Activated naive CD4-positive, alpha-beta T cell treated with anti-CD3 and anti-CD28 coated beads, Interleukin-2, amount 10 ng/mL, durations not matched to agents 7 days and 5 days (primary cell): Measurements from ENCODE around the gene BLNK.
"Not testable (repeated sequence)": the region's sequence is repeated elsewhere in the genome, so short reads cannot be mapped to it uniquely, and the experiment has no call there.

Experiments
- CTCF ChIA-PET: fragments of 350-600 bp; sonication (Branson Sonifier 250); formaldehyde crosslinking; loops from one replicate; lab custom pipeline; 2021; ENCODE audit warnings: antibody characterized with exemption; lab: Charles Lee
- DNase-seq: peaks from one replicate; pipeline ENCODE4 v3.0.0-alpha.2; 2020
- H3K27ac Mint-ChIP-seq: one replicate; pipeline ENCODE4 v1.8.0; 2021; ENCODE audit warnings: mild to moderate bottlenecking, moderate library complexity, mixed read lengths
- H3K27me3 Mint-ChIP-seq: one replicate; pipeline ENCODE4 v1.8.0; 2021; ENCODE audit warnings: mild to moderate bottlenecking, mixed read lengths
- H3K36me3 Mint-ChIP-seq: one replicate; pipeline ENCODE4 v1.8.0; 2021; ENCODE audit warnings: mixed read lengths
- H3K4me1 Mint-ChIP-seq: one replicate; pipeline ENCODE4 v1.8.0; 2021; ENCODE audit warnings: mixed read lengths
- H3K4me3 Mint-ChIP-seq: one replicate; pipeline ENCODE4 v1.8.0; 2021; ENCODE audit warnings: mild to moderate bottlenecking, moderate library complexity, mixed read lengths
- H3K9me3 Mint-ChIP-seq: one replicate; pipeline ENCODE4 v1.8.0; 2021; ENCODE audit warnings: mixed read lengths

The BLNK gene

DNA sequence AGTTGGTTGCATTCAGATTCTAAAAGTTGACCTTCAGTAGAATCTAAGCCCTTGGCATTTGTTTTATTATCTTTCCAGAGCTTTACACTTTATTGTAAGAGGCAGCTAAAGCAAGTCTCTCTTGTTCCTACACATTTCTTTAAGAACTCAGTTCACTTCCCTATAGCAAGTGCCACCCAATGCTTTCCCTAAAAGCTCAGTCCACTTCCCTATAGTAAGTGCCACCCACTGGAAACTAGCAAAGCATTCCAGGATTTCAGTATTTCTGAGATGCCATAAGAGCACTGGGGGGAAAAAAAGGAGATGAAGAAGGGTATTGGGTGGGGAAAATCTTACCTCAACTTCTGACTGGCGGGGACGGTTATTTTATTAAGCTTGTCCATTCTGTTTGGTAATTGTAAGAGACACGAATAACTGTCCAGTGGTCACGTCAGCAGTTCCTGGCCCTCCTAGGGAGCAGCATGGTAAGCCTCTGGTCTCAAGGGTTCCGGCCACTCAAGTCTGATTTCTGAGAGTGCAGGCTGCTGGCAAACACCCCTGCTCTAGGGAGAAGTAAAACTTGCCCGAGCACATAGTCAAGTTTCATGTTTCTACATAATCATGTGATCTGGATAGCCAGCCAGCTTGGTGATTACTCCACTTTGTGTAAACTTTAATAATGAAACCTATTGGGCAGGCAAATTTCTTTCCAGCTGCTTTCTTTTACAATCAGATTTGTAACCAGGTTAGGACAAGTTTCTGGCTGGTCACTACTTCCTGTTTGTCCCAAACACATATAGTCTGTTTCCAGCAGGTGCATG, at the start of gene BLNK:
Gene BLNK (minus strand): TSS at position 554 of the 800 bp plus-strand sequence. CDS start 171 bp downstream, at position 383.
- CTCF ChIA-PET: interaction anchor here (1.0 to 2.1 kb wide), 3 partner anchors 9 to 254 kb away, joined by 3 to 7 read pairs (median 3); no protein-coding TSS in a partner anchor
- Mint-ChIP-seq H3K27me3 (peaks cover 10% of the 10 kb centered on the region), H3K9me3 (no peaks in the 10 kb centered on the region), H3K4me3 (no peak within 1 kb of the TSS), H3K4me1 (no peaks in the 10 kb centered on the region), H3K36me3 (no peaks in the 10 kb centered on the region), H3K27ac (no peak within 1 kb of the TSS)
- DNase-seq: no peak

DNA sequence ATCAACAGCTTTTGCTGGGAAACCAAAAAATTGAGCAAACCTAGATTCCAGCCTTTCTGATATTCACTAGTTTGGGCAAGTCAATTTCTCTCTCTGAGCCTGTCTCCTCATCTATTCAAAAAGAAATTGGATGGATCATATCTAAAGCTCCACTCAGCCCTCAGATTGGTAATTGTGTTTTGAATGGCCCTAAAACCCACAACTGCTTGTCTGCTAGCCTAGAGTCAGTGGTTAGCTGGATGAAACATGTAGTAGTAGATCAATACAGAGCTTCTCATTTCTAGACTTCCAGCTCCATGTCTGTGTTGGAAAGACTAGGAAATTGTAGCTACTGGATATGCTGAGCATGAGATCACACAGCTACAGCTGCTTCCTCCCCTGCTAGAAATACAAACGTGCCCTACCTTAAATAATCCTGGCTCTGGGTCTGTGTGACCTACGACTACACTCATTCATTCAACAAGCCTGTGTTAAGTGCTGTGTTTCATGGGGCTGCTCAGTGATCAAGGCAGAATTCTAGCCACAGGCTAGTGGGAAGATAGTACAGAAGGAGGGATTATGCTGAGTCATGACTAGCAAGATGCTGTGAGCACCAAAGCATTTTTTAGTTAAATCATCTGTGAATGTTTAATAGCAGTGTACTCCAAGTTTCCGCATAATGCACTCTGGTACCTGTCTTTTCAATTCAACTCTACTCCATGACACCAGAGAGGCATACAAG, 48.5 kb upstream of the BLNK start:
- no peaks in the 10 kb centered on the region for H3K4me1 Mint-ChIP-seq
- H3K4me3 Mint-ChIP-seq: no peak overlapping the region

DNA sequence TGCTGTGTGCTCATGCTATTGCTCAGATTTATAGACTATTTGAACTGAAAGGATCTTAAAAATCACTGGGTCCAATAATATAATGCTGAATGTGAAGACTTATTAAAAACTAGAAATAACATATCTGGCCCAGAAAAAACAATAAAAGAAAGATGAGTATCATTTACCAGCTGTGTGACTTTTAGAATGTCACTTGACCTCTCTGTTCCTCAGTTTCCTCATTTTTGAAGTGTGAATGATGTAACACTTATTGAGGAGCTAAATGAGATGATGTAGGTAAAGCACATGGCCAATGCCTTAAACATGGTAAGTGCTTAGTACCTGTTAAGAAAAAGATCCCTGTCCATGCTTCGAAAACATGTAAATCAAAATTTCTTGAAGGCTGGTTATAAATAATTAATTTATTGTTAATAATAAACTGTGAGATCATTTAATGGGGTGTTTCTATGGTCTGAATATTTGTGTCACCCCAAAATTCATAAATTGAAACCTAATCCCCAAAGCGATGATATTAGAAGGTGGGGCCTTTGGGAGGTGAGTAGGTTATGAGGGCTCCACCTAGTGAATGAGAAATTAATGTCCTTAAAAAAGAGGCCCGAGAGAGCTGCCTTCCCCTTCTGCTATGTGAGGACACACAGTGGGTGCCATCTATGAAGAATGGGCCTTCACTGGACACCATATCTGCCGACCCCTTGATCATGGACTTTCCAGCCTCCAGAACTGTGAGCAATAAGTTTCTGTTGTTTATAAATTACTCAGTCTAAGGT, 45.9 kb upstream of the BLNK start:
- CTCF ChIA-PET: interaction anchor here (0.9 kb wide), 1 partner anchor 12 kb away, joined by 3 read pairs; no protein-coding TSS in a partner anchor
- Mint-ChIP-seq H3K27me3 (peaks cover 7% of the 10 kb centered on the region), H3K9me3 (no peaks in the 10 kb centered on the region), H3K36me3 (no peaks in the 10 kb centered on the region), H3K27ac (no peak overlapping the region), H3K4me3 (no peak overlapping the region), H3K4me1 (no peaks in the 10 kb centered on the region)
- no peak for DNase-seq

More for the DNA sequence above, 48.5 kb upstream of the BLNK start:
- H3K36me3 Mint-ChIP-seq: no peaks in the 10 kb centered on the region
- no peak for DNase-seq
- no peak overlapping the region for H3K27ac Mint-ChIP-seq
- no peaks in the 10 kb centered on the region for H3K9me3 Mint-ChIP-seq
- peaks cover 11% of the 10 kb centered on the region for H3K27me3 Mint-ChIP-seq
- CTCF ChIA-PET: interaction anchor here (0.6 to 1.8 kb wide), 4 partner anchors 14 to 244 kb away, joined by 3 to 11 read pairs (median 3); no protein-coding TSS in a partner anchor

DNA sequence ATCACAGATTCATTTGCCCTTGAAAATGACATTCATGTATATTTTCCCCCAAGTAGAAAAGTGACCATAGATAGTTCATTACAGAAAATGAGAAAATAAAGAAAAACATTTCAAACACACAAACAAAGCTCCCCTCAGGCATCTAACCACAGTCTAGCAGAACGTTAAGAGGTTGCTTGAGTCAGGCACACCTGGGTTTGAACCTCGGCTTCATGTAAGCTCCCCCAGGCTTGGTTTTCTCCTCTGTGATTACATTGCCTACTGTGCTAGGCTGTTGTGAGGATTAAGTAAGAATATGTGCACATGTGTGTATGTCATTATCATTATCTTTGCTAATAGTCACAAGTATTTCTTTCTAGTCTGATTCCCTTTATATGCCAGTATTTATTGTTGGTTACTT, 42.0 kb upstream of the BLNK start:
- no peak overlapping the region for H3K27ac Mint-ChIP-seq
- no peaks in the 10 kb centered on the region for H3K36me3 Mint-ChIP-seq
- CTCF ChIA-PET: no interaction called here

DNA sequence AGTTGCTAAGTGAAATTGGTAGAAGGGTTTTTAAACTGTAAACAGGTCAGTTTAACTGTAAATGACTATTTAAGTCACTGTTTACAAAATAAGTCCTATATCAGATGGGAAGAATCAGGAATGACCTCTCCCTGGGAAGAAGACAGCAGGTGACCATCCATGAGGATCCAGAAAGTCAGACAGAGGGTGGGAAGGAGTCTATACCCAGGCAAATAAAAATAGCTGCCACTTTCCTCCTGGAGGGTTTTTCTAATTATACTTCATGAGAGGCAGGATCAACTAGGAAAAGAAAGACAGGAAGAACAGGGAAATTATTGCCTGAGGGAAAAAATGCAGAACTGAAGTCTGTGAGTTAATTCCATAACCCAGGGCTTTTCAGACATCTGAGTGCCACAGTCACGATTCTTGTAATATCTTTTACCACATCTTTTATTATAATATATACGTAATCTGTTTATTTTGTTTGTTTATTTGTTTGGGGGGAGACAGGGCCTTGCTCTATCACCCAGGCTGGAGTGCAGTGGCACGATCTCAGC, 39.9 kb upstream of the BLNK start:
- no peak for DNase-seq
- no peaks in the 10 kb centered on the region for H3K9me3 Mint-ChIP-seq
- no peak overlapping the region for H3K4me3 Mint-ChIP-seq
- no peaks in the 10 kb centered on the region for H3K4me1 Mint-ChIP-seq
- CTCF ChIA-PET: interaction anchor here (1.0 to 1.4 kb wide), 2 partner anchors 24 to 82 kb away, joined by 3 to 5 read pairs; no protein-coding TSS in a partner anchor
- no peaks in the 10 kb centered on the region for H3K36me3 Mint-ChIP-seq
- no peak overlapping the region for H3K27ac Mint-ChIP-seq
- peaks cover 12% of the 10 kb centered on the region for H3K27me3 Mint-ChIP-seq

More for the DNA sequence above, 42.0 kb upstream of the BLNK start:
- no peaks in the 10 kb centered on the region for H3K9me3 Mint-ChIP-seq
- H3K27me3 Mint-ChIP-seq: peaks cover 10% of the 10 kb centered on the region
- DNase-seq: no peak
- H3K4me3 Mint-ChIP-seq: no peak overlapping the region
- no peaks in the 10 kb centered on the region for H3K4me1 Mint-ChIP-seq

DNA sequence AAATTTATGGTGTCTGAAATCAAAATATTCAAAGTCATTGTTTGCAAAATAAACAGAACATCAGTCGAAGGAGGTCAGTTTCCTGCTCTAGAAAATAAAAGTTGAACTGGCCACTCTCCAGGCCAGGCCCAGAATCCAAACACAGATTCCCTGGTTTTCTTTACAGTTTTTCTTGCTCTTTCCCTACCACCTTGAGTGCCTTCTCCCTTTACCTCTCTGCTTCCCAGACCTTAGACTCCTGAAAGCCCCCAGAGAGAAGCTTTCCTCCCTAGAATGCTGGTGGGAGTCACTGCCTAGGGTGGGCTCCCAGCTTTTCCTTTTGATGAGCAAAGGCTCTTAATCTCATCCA, 38.9 kb upstream of the BLNK start:
- no peaks in the 10 kb centered on the region for H3K9me3 Mint-ChIP-seq
- H3K4me3 Mint-ChIP-seq: no peak overlapping the region
- H3K27me3 Mint-ChIP-seq: peaks cover 12% of the 10 kb centered on the region
- DNase-seq: no peak
- H3K4me1 Mint-ChIP-seq: no peaks in the 10 kb centered on the region
- no peaks in the 10 kb centered on the region for H3K36me3 Mint-ChIP-seq
- CTCF ChIA-PET: no interaction called here
- H3K27ac Mint-ChIP-seq: no peak overlapping the region

DNA sequence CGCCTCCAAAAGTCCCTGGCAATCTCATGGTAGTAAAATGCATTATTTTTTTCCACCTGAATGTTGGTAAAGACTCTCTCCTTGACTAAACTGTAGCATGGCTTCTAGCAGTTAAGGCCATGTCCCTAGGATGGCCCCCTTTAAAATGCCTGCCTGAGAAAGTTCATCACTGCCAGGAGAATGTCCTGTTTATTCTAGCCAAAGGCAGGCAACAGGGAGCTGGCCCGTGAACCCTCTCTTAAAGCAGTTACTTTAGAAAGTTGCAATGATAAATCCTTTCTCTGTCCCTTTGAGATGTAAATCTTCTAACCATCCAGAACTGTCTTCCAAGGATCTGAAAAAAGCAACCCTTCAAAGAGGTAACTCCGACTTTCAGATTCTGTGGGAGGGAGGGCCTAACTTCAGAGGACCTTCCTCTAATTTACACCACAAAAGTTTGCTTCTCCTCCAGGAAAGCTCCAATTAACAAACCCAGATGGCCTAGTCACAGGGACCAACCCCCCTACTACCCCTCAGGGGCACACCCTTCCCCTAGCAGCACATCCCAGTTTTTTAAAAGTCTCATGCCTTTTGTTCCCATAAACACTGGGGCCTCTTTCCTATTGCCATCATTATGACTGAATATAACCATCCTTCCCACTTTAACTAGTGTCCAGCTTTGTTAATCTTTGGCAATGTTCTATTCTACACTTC, 38.4 kb upstream of the BLNK start:
- no peak overlapping the region for H3K4me3 Mint-ChIP-seq
- H3K36me3 Mint-ChIP-seq: no peaks in the 10 kb centered on the region
- CTCF ChIA-PET: interaction anchor here (0.9 kb wide), 1 partner anchor 24 kb away, joined by 3 read pairs; no protein-coding TSS in a partner anchor
- H3K27ac Mint-ChIP-seq: no peak overlapping the region
- no peak for DNase-seq
- no peaks in the 10 kb centered on the region for H3K4me1 Mint-ChIP-seq
- H3K9me3 Mint-ChIP-seq: no peaks in the 10 kb centered on the region
- peaks cover 16% of the 10 kb centered on the region for H3K27me3 Mint-ChIP-seq

DNA sequence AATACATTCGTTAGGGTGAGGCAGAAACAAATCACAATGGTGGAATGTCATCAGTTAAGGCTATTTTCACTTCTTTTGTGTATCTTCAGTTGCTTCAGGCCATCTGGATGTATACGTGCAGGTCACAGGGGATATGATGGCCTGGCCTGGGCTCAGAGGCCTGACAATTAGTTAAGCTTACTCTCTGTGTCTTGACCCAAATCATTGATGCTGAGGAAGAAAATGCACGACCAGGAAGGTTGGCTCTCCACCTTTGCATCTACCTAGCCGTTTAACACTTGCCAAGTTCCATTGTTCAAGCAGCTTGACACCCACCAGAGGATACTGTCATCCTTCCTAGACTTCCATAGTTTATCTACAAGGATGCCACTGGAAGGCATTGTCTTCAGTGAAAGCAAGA, 37.5 kb upstream of the BLNK start:
- not testable (repeated sequence) for H3K27ac Mint-ChIP-seq, H3K4me3 Mint-ChIP-seq
- CTCF ChIA-PET: interaction anchor here (1.4 kb wide), 1 partner anchor 292 kb away, joined by 4 read pairs; no protein-coding TSS in a partner anchor

DNA sequence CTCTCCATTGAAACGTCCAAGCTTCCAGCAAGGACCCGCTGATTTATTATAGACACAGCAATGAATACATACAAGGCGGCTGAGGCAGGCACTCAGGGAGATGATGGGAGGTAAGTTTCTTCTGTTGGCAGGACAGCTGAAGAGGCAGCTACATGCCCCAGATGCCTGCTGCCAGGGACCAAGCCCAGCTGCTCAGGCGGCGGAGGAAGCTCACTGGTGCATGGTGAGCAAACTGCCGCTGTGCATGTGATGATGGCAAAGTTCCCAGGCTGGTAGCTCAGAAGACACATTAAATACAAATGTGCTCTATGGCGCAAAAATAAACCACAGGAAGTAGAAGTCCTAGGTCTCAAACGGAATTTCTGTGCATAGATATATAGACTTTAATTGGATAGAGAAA, 35.1 kb upstream of the BLNK start:
- no peaks in the 10 kb centered on the region for H3K36me3 Mint-ChIP-seq
- H3K9me3 Mint-ChIP-seq: no peaks in the 10 kb centered on the region
- H3K4me3 Mint-ChIP-seq: no peak overlapping the region
- no peaks in the 10 kb centered on the region for H3K4me1 Mint-ChIP-seq
- CTCF ChIA-PET: no interaction called here
- DNase-seq: no peak
- H3K27ac Mint-ChIP-seq: no peak overlapping the region
- peaks cover 20% of the 10 kb centered on the region for H3K27me3 Mint-ChIP-seq

More for the DNA sequence above, 37.5 kb upstream of the BLNK start:
- H3K36me3 Mint-ChIP-seq, H3K9me3 Mint-ChIP-seq, DNase-seq, H3K4me1 Mint-ChIP-seq: not testable (repeated sequence)
- peaks cover 23% of the 10 kb centered on the region for H3K27me3 Mint-ChIP-seq

DNA sequence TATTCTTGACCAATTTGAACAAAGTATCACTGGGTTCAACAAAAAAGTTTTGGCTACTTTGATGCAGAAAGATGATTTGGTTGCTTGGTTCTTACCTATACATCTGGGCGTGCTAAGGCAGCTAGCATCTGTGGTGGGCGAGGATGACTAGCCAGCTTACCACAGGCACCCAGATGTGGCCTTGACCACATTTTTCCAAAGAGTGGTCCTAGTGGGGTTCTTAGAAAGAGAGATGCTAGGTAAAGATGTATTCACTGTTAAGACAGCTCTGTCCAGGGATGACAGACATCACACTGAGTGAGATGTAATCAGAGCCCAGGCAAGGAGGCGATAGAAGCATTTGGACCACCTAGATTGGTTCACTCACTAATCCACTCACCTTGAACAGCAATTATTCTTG, 33.6 kb upstream of the BLNK start:
- Mint-ChIP-seq H3K36me3 (no peaks in the 10 kb centered on the region), H3K27ac (no peak overlapping the region), H3K27me3 (peaks cover 18% of the 10 kb centered on the region), H3K9me3 (no peaks in the 10 kb centered on the region), H3K4me1 (no peaks in the 10 kb centered on the region), H3K4me3 (no peak overlapping the region)
- CTCF ChIA-PET: interaction anchor here (1.0 kb wide), 2 partner anchors 10 to 35 kb away, joined by 3 to 4 read pairs; no protein-coding TSS in a partner anchor
- DNase-seq: no peak

DNA sequence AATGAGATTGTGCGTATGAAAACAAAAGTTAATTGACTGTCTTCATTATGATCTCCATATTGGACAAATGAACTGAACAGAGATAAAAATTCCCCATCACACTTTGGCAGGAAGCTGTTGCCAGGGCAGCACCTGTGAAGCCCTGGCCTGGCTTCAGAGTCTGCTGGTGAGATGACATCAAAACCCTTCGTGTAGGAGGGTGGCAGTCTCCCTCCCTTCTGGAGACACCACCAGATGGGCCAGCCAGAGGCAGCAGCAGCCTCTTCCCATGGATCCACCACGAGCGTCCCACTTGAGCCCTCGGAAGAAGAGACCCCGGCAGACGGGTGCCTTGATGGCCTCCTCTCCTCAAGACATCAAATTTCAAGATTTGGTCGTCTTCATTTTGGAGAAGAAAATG, 32.9 kb upstream of the BLNK start, which contains the start of gene DNTT:
Gene DNTT (plus strand): TSS at position 205 of the 400 bp plus-strand sequence. CDS start 64 bp downstream, at position 269.
- no peaks in the 10 kb centered on the region for H3K9me3 Mint-ChIP-seq
- no peak within 1 kb of the TSS for H3K27ac Mint-ChIP-seq
- no peak within 1 kb of the TSS for H3K4me3 Mint-ChIP-seq
- peaks cover 16% of the 10 kb centered on the region for H3K27me3 Mint-ChIP-seq
- peaks cover 7% of the 10 kb centered on the region for H3K4me1 Mint-ChIP-seq
- DNase-seq: no peak
- CTCF ChIA-PET: interaction anchor here (1.0 kb wide), 3 partner anchors 9 to 35 kb away, joined by 3 to 4 read pairs (median 3); no protein-coding TSS in a partner anchor
- H3K36me3 Mint-ChIP-seq: no peaks in the 10 kb centered on the region

DNA sequence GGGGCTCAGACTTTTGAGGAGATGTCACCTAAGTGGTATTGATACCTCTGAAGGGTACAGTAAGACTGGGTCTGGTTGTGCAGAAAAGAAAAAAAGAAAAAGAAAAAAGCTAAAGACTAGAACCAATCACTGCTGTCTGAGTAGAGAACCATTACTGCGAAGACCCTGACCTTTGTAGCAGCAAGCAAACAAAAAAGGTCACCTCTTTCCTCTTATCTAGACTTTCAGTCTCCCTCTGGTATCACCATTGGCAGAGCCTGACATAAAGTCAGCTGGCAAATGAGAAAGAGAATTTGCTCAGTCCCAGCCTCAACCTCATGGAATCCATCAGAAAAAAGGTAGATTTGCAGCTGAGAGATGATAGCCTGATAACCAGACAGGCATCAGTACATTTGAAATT, 30.2 kb upstream of the BLNK start:
- CTCF ChIA-PET: interaction anchor here (1.0 to 2.8 kb wide), 3 partner anchors 10 to 73 kb away, joined by 4 to 11 read pairs (median 5); no protein-coding TSS in a partner anchor
- no peak overlapping the region for H3K4me3 Mint-ChIP-seq
- H3K27ac Mint-ChIP-seq: no peak overlapping the region
- H3K4me1 Mint-ChIP-seq: peaks cover 16% of the 10 kb centered on the region
- H3K27me3 Mint-ChIP-seq: peaks cover 14% of the 10 kb centered on the region
- no peaks in the 10 kb centered on the region for H3K9me3 Mint-ChIP-seq
- H3K36me3 Mint-ChIP-seq: no peaks in the 10 kb centered on the region
- no peak for DNase-seq

DNA sequence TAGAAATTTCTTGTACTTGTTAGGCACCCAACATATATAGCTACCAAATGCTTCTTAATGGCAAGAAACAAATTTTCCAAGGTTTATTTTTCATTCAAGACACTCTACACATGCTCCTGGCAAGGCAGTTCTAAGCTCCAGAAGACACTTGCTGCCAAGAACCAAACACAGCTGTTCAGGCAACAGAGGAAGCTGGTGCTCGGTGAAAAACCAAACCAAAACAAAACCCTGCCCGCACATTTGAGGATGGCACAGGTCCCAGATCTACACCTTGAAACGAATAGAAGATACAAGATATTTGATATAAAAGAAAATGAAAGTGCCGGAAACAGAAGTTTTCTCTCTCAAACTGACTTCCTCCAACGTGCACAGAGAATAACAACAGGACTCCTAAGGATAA, 28.0 kb upstream of the BLNK start:
- H3K9me3 Mint-ChIP-seq: no peaks in the 10 kb centered on the region
- H3K4me1 Mint-ChIP-seq: peaks cover 22% of the 10 kb centered on the region
- H3K27ac Mint-ChIP-seq: peak overlapping the region; percentile 75
- no peaks in the 10 kb centered on the region for H3K36me3 Mint-ChIP-seq
- CTCF ChIA-PET: interaction anchor here (1.1 to 2.9 kb wide), 2 partner anchors 70 to 606 kb away, joined by 3 to 11 read pairs; partner anchors contain the start of gene TCTN3
- H3K4me3 Mint-ChIP-seq: peak overlapping the region; percentile 11
- DNase-seq: peak; percentile 33
- H3K27me3 Mint-ChIP-seq: peaks cover 3% of the 10 kb centered on the region
